ENCODE data around the gene PRPSAP2. TPM values are rescaled to one million over a fixed set of nuclear protein-coding genes. Genes with fewer than 3 reads are reported as not detected.
"Not testable (repeated sequence)": the region's sequence is repeated elsewhere in the genome, so short reads cannot be mapped to it uniquely, and the experiment has no call there.

The PRPSAP2 gene
- polyA plus RNA-seq, 1 experiment = 13.0 TPM

DNA sequence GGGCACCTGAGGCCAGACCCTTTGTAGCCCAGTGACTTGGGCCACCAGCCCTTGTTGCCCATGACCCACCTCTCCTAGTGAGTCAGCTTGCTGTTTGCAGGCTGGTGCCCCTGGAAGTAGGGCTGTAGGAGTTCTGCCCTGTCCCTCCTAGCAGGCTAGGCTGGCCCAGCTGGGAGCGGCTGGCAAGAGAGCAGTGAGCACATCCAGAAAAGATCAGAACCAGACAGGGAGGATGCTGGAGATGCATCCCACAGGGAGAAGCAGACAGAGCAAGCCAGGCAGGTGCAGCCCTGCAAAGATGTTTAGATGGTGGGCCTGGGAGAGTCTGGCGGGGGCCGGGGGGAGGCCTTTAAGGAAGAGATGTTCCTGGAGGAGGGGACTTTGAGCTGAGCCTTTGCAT lies 96.4 kb downstream of the PRPSAP2 start:
- Histone ChIP-seq H3K36me3 (ENCODE audit: control insufficient read depth, insufficient read depth, low read length) (no peaks in the 10 kb centered on the region), H3K27me3 (ENCODE audit: control insufficient read depth, insufficient read depth, low read length) (peaks cover 11% of the 10 kb centered on the region), H3K4me3 (ENCODE audit: low read depth, low read length) (no peak overlapping the region)
- TF ChIP-seq CTCF (IDR thresholded peaks at IDR 0.05; ENCODE audit: insufficient read depth, low read depth, low read length) = no peak
- CTCF ChIA-PET = no interaction called here
- no peak for DNase-seq (ENCODE audit: low read depth)
- POLR2A ChIA-PET = no interaction called here

- no peak for DNase-seq (ENCODE audit: low read depth)
- H3K36me3 ChIP-seq (ENCODE audit: control insufficient read depth, insufficient read depth, low read length) = no peaks in the 10 kb centered on the region
- H3K4me3 ChIP-seq (ENCODE audit: low read depth, low read length) = no peak overlapping the region
- POLR2A ChIA-PET = no interaction called here
- peaks cover 7% of the 10 kb centered on the region; the same call in 1 of the 2 replicates for H3K27me3 ChIP-seq (ENCODE audit: control insufficient read depth, insufficient read depth, low read length)
- CTCF ChIA-PET = interaction anchor here (0.6 to 1.1 kb wide), 2 partner anchors 10 to 12 kb away, joined by 3 read pairs; no protein-coding TSS in a partner anchor
- no peak for TF ChIP-seq CTCF (IDR thresholded peaks at IDR 0.05; ENCODE audit: insufficient read depth, low read depth, low read length)
Observed at GRCh38 chr17:18955009-18955408, 97.1 kb downstream of the PRPSAP2 start.

GRCh38 chr17:18956021-18956420 lies 98.1 kb downstream of the PRPSAP2 start:
- H3K36me3 ChIP-seq (ENCODE audit: control insufficient read depth, insufficient read depth, low read length); H3K4me3 ChIP-seq (ENCODE audit: low read depth, low read length); H3K27me3 ChIP-seq (ENCODE audit: control insufficient read depth, insufficient read depth, low read length); CTCF ChIA-PET; DNase-seq (ENCODE audit: low read depth); POLR2A ChIA-PET: not testable (repeated sequence)

- Histone ChIP-seq H3K36me3 (ENCODE audit: control insufficient read depth, insufficient read depth, low read length) (no peaks in the 10 kb centered on the region), H3K27me3 (ENCODE audit: control insufficient read depth, insufficient read depth, low read length) (peaks cover 1% of the 10 kb centered on the region; the same call in 1 of the 2 replicates), H3K4me3 (ENCODE audit: low read depth, low read length) (no peak overlapping the region)
- no peak for DNase-seq (ENCODE audit: low read depth)
- CTCF ChIA-PET = no interaction called here
- no peak for TF ChIP-seq CTCF (IDR thresholded peaks at IDR 0.05; ENCODE audit: insufficient read depth, low read depth, low read length)
- POLR2A ChIA-PET = no interaction called here
Observed at GRCh38 chr17:18956581-18956980, 98.7 kb downstream of the PRPSAP2 start.

DNA sequence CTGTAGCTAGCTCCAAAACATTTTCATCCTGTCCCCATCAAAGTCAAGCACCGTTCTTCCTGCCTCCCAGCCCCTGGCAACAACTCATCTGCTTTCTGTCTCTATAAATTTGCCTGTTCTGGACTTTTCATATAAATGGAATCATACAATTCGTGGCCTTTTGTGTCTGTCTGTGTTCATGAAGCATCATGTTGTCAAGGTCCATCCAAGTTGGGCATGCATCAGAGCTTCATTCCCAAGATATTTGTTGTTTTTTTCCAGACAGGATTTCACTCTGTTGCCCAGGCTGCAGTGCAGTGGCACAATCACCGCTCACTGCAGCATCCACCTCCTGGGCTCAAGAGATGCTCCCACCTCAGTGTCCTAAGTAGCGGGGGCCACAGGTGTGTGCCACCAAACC lies 99.9 kb downstream of the PRPSAP2 start:
- ChIA-PET POLR2A (no interaction called here), CTCF (interaction anchor here (2.8 kb wide), 1 partner anchor 12 kb away, joined by 7 read pairs; no protein-coding TSS in a partner anchor)
- Histone ChIP-seq H3K4me3 (ENCODE audit: low read depth, low read length) (no peak overlapping the region), H3K27me3 (ENCODE audit: control insufficient read depth, insufficient read depth, low read length) (no peaks in the 10 kb centered on the region), H3K36me3 (ENCODE audit: control insufficient read depth, insufficient read depth, low read length) (no peaks in the 10 kb centered on the region)
- DNase-seq (ENCODE audit: low read depth) = no peak
- no peak for TF ChIP-seq CTCF (IDR thresholded peaks at IDR 0.05; ENCODE audit: insufficient read depth, low read depth, low read length)

DNA sequence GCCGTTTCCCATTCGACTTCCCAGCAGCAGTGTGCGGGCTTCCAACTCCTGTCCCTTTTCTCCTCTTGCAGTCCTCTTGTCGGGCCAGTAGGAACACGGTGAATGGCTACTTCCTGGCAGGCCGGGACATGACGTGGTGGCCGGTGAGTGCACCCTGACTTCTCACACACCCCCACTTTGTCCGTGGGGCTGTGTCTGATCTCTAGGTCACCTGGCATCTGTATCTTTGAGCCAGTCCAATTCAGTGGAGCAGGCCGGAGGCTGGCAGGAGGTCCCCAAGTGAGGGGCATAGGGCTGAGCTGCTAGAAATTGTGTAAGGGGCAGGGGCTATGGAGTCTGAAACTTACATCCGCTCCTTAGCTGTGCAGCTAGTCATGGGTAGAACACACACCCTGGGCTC lies 100.7 kb downstream of the PRPSAP2 start:
- Histone ChIP-seq H3K4me3 (ENCODE audit: low read depth, low read length) (no peak overlapping the region), H3K36me3 (ENCODE audit: control insufficient read depth, insufficient read depth, low read length) (no peaks in the 10 kb centered on the region), H3K27me3 (ENCODE audit: control insufficient read depth, insufficient read depth, low read length) (no peaks in the 10 kb centered on the region)
- POLR2A ChIA-PET = no interaction called here
- CTCF ChIA-PET = interaction anchor here (2.8 kb wide), 1 partner anchor 11 kb away, joined by 7 read pairs; no protein-coding TSS in a partner anchor
- TF ChIP-seq CTCF (IDR thresholded peaks at IDR 0.05; ENCODE audit: insufficient read depth, low read depth, low read length) = no peak
- DNase-seq (ENCODE audit: low read depth) = no peak
